ENCODE measurements around the gene MAPK8IP3. TPM values are rescaled to one million over a fixed set of nuclear protein-coding genes. Genes with fewer than 3 reads are reported as not detected.

The MAPK8IP3 gene
- total RNA-seq, 2 experiments from 2014 or later: 46.5 to 50.7 TPM

- Mint-ChIP-seq H3K36me3 (ENCODE audit: low read depth) (peaks cover 26% of the 10 kb centered on the region), H3K4me3 (no peak overlapping the region), H3K4me1 (ENCODE audit: low read depth) (no peaks in the 10 kb centered on the region), H3K27ac (no peak overlapping the region), H3K9me3 (no peaks in the 10 kb centered on the region), H3K27me3 (ENCODE audit: low read depth) (no peaks in the 10 kb centered on the region)
- no peak for DNase-seq
- CTCF ChIA-PET: no interaction called here
- intact Hi-C loops (cut with micrococcal nuclease): loop anchor here (10.0 kb wide), 1 partner anchor 336 kb away; the partner anchor contains the start of gene BAIAP3
Measured at GRCh38 chr16:1670371-1670770, 35.6 kb upstream of the MAPK8IP3 start.

GRCh38 chr16:1670866-1671265, 35.1 kb upstream of the MAPK8IP3 start:
- no peak overlapping the region for H3K27ac Mint-ChIP-seq
- no peaks in the 10 kb centered on the region for H3K27me3 Mint-ChIP-seq (ENCODE audit: low read depth)
- CTCF ChIA-PET: no interaction called here
- H3K9me3 Mint-ChIP-seq: no peaks in the 10 kb centered on the region
- no peaks in the 10 kb centered on the region for H3K4me1 Mint-ChIP-seq (ENCODE audit: low read depth)
- H3K36me3 Mint-ChIP-seq (ENCODE audit: low read depth): peaks cover 28% of the 10 kb centered on the region
- H3K4me3 Mint-ChIP-seq: no peak overlapping the region
- intact Hi-C loops (cut with micrococcal nuclease): loop anchor here (10.0 kb wide), 1 partner anchor 336 kb away; the partner anchor contains the start of gene BAIAP3
- DNase-seq: no peak

GRCh38 chr16:1673424-1674151, 32.4 kb upstream of the MAPK8IP3 start:
- H3K4me3 Mint-ChIP-seq: no peak overlapping the region
- H3K27me3 Mint-ChIP-seq (ENCODE audit: low read depth): no peaks in the 10 kb centered on the region
- no peak for DNase-seq
- peaks cover 6% of the 10 kb centered on the region for H3K4me1 Mint-ChIP-seq (ENCODE audit: low read depth)
- peaks cover 24% of the 10 kb centered on the region for H3K36me3 Mint-ChIP-seq (ENCODE audit: low read depth)
- H3K27ac Mint-ChIP-seq: no peak overlapping the region
- H3K9me3 Mint-ChIP-seq: no peaks in the 10 kb centered on the region
- CTCF ChIA-PET: interaction anchor here (1.4 kb wide), 1 partner anchor 32 kb away, joined by 4 read pairs; the partner anchor contains the start of gene MAPK8IP3
- intact Hi-C loops (cut with micrococcal nuclease): loop anchor here (10.0 kb wide), 1 partner anchor 339 kb away; the partner anchor contains the start of gene BAIAP3

GRCh38 chr16:1674306-1674705, 31.7 kb upstream of the MAPK8IP3 start:
- intact Hi-C loops (cut with micrococcal nuclease): loop anchor here (10.0 kb wide), 1 partner anchor 340 kb away; the partner anchor contains the start of gene BAIAP3
- CTCF ChIA-PET: interaction anchor here (1.4 kb wide), 1 partner anchor 32 kb away, joined by 4 read pairs; the partner anchor contains the start of gene MAPK8IP3

GRCh38 chr16:1674751-1675664, 31.0 kb upstream of the MAPK8IP3 start:
- intact Hi-C loops (cut with micrococcal nuclease): loop anchor here (10.0 kb wide), 1 partner anchor 340 kb away; the partner anchor contains the start of gene BAIAP3
- no peak for DNase-seq
- CTCF ChIA-PET: interaction anchor here (0.6 kb wide), 1 partner anchor 72 kb away, joined by 3 read pairs; no protein-coding TSS in a partner anchor
- no peaks in the 10 kb centered on the region for H3K27me3 Mint-ChIP-seq (ENCODE audit: low read depth)
- peaks cover 19% of the 10 kb centered on the region for H3K4me1 Mint-ChIP-seq (ENCODE audit: low read depth)
- no peaks in the 10 kb centered on the region for H3K9me3 Mint-ChIP-seq
- no peak overlapping the region for H3K4me3 Mint-ChIP-seq
- H3K27ac Mint-ChIP-seq: no peak overlapping the region
- peaks cover 20% of the 10 kb centered on the region for H3K36me3 Mint-ChIP-seq (ENCODE audit: low read depth)

More at GRCh38 chr16:1674306-1674705, 31.7 kb upstream of the MAPK8IP3 start:
- H3K27ac Mint-ChIP-seq: no peak overlapping the region
- H3K4me3 Mint-ChIP-seq: no peak overlapping the region
- no peaks in the 10 kb centered on the region for H3K27me3 Mint-ChIP-seq (ENCODE audit: low read depth)
- no peak for DNase-seq
- no peaks in the 10 kb centered on the region for H3K9me3 Mint-ChIP-seq
- peaks cover 12% of the 10 kb centered on the region for H3K4me1 Mint-ChIP-seq (ENCODE audit: low read depth)
- H3K36me3 Mint-ChIP-seq (ENCODE audit: low read depth): peaks cover 21% of the 10 kb centered on the region

- H3K9me3 Mint-ChIP-seq: no peaks in the 10 kb centered on the region
- CTCF ChIA-PET: interaction anchor here (0.6 to 1.9 kb wide), 2 partner anchors 21 to 29 kb away, joined by 3 to 8 read pairs; partner anchors contain the start of gene MAPK8IP3
- H3K4me3 Mint-ChIP-seq: peak overlapping the region; percentile 62
- no peak for DNase-seq
- H3K36me3 Mint-ChIP-seq (ENCODE audit: low read depth): peaks cover 18% of the 10 kb centered on the region
- intact Hi-C loops (cut with micrococcal nuclease): loop anchor here (10.0 kb wide), 1 partner anchor 342 kb away; the partner anchor contains the start of gene BAIAP3
- peaks cover 33% of the 10 kb centered on the region for H3K4me1 Mint-ChIP-seq (ENCODE audit: low read depth)
- H3K27me3 Mint-ChIP-seq (ENCODE audit: low read depth): no peaks in the 10 kb centered on the region
- H3K27ac Mint-ChIP-seq: no peak overlapping the region
Measured at GRCh38 chr16:1676661-1677060, 29.3 kb upstream of the MAPK8IP3 start.

GRCh38 chr16:1677339-1677738, 28.7 kb upstream of the MAPK8IP3 start:
- H3K27ac Mint-ChIP-seq: no peak overlapping the region

GRCh38 chr16:1677942-1678499, 28.0 kb upstream of the MAPK8IP3 start, which contains the start of gene JPT2:
TSS of gene JPT2 (plus strand) at chr16:1678279. CDS start at chr16:1678313, 34 bp downstream.
- no peaks in the 10 kb centered on the region for H3K9me3 Mint-ChIP-seq
- H3K27ac Mint-ChIP-seq: peak within 1 kb of the TSS; percentile 79
- H3K36me3 Mint-ChIP-seq (ENCODE audit: low read depth): peaks cover 9% of the 10 kb centered on the region
- H3K4me1 Mint-ChIP-seq (ENCODE audit: low read depth): peaks cover 35% of the 10 kb centered on the region
- DNase-seq: peak; percentile 98
- intact Hi-C loops (cut with micrococcal nuclease): loop anchor here (1.0 to 10.0 kb wide), 7 partner anchors 27 to 343 kb away; partner anchors contain the start of genes BAIAP3, CRAMP1, EME2 and FAHD1
- CTCF ChIA-PET: interaction anchor here (0.6 to 1.9 kb wide), 4 partner anchors 22 to 1069 kb away, joined by 3 to 8 read pairs (median 4); partner anchors contain the start of gene MAPK8IP3
- H3K4me3 Mint-ChIP-seq: peak within 1 kb of the TSS; percentile 95
- no peaks in the 10 kb centered on the region for H3K27me3 Mint-ChIP-seq (ENCODE audit: low read depth)

More at GRCh38 chr16:1677339-1677738, 28.7 kb upstream of the MAPK8IP3 start:
- CTCF ChIA-PET: interaction anchor here (0.6 to 1.9 kb wide), 4 partner anchors 20 to 1070 kb away, joined by 3 to 8 read pairs (median 4); partner anchors contain the start of gene MAPK8IP3
- peak overlapping the region; percentile 62 for H3K4me3 Mint-ChIP-seq
- peaks cover 35% of the 10 kb centered on the region for H3K4me1 Mint-ChIP-seq (ENCODE audit: low read depth)
- H3K9me3 Mint-ChIP-seq: no peaks in the 10 kb centered on the region
- H3K36me3 Mint-ChIP-seq (ENCODE audit: low read depth): peaks cover 13% of the 10 kb centered on the region
- H3K27me3 Mint-ChIP-seq (ENCODE audit: low read depth): no peaks in the 10 kb centered on the region
- DNase-seq: no peak
- intact Hi-C loops (cut with micrococcal nuclease): loop anchor here (10.0 kb wide), 1 partner anchor 343 kb away; the partner anchor contains the start of gene BAIAP3

- Mint-ChIP-seq H3K4me1 (ENCODE audit: low read depth) (peaks cover 35% of the 10 kb centered on the region), H3K36me3 (ENCODE audit: low read depth) (peaks cover 11% of the 10 kb centered on the region), H3K27ac (peak overlapping the region; percentile 79), H3K27me3 (ENCODE audit: low read depth) (no peaks in the 10 kb centered on the region), H3K9me3 (no peaks in the 10 kb centered on the region), H3K4me3 (peak overlapping the region; percentile 95)
- intact Hi-C loops (cut with micrococcal nuclease): loop anchor here (1.0 to 10.0 kb wide), 7 partner anchors 27 to 344 kb away; partner anchors contain the start of genes BAIAP3, CRAMP1, EME2 and FAHD1
- peak; percentile 41 for DNase-seq
- CTCF ChIA-PET: interaction anchor here (0.7 to 1.9 kb wide), 3 partner anchors 22 to 258 kb away, joined by 3 to 8 read pairs (median 3); partner anchors contain the start of gene MAPK8IP3
Measured at GRCh38 chr16:1678500-1679098, 27.4 kb upstream of the MAPK8IP3 start.

GRCh38 chr16:1680361-1680760, 25.6 kb upstream of the MAPK8IP3 start:
- Mint-ChIP-seq H3K4me3 (peak overlapping the region; percentile 21), H3K4me1 (ENCODE audit: low read depth) (peaks cover 37% of the 10 kb centered on the region), H3K36me3 (ENCODE audit: low read depth) (peaks cover 15% of the 10 kb centered on the region), H3K27me3 (ENCODE audit: low read depth) (no peaks in the 10 kb centered on the region), H3K27ac (no peak overlapping the region), H3K9me3 (no peaks in the 10 kb centered on the region)
- DNase-seq: no peak
- intact Hi-C loops (cut with micrococcal nuclease): no loop called here
- CTCF ChIA-PET: no interaction called here

- peaks cover 37% of the 10 kb centered on the region for H3K4me1 Mint-ChIP-seq (ENCODE audit: low read depth)
- CTCF ChIA-PET: interaction anchor here (1.3 kb wide), 1 partner anchor 26 kb away, joined by 3 read pairs; the partner anchor contains the start of gene MAPK8IP3
- intact Hi-C loops (cut with micrococcal nuclease): no loop called here
- no peak overlapping the region for H3K27ac Mint-ChIP-seq
- no peak overlapping the region for H3K4me3 Mint-ChIP-seq
- no peaks in the 10 kb centered on the region for H3K27me3 Mint-ChIP-seq (ENCODE audit: low read depth)
- DNase-seq: no peak
- no peaks in the 10 kb centered on the region for H3K9me3 Mint-ChIP-seq
- H3K36me3 Mint-ChIP-seq (ENCODE audit: low read depth): peaks cover 17% of the 10 kb centered on the region
Measured at GRCh38 chr16:1681032-1681431, 25.0 kb upstream of the MAPK8IP3 start.

Measured in activated naive CD4-positive, alpha-beta T cell treated with anti-CD3 and anti-CD28 coated beads for 36 hours (primary cell).